PC-9 (cell line): ENCODE measurements around the gene HIC1. TPM values are rescaled to one million over a fixed set of nuclear protein-coding genes. Genes with fewer than 3 reads are reported as not detected.

ENCODE experiments used
- BruUV-seq: library from RNA; stranded (reverse); fragments of 400-500 nt; replicated peaks from 2 replicates; lab custom pipeline; 2021; lab: Mats Ljungman, UMichigan
- CTCF ChIA-PET: fragments of 300-600 bp; sonication (Branson Sonifier 250); formaldehyde crosslinking; loops from one replicate; lab custom pipeline; 2022; ENCODE audit warnings: antibody characterized with exemption; lab: Charles Lee
- POLR2A ChIA-PET: fragments of 300-600 bp; sonication (Branson Sonifier 250); formaldehyde crosslinking; loops from one replicate; lab custom pipeline; 2022; ENCODE audit warnings: antibody characterized with exemption; ENCODE audit not compliant: unreplicated experiment; lab: Charles Lee
- DNase-seq, 2 experiments: peaks; one replicate each; pipeline versions ENCODE4 v3.0.0 to v3.0.0-alpha.2; 2015 to 2022; ENCODE audit warnings: mixed read lengths in 1 of 2
- H2AFZ ChIP-seq: fragments of 200-600 bp; sonication (generic); 2 replicates; pipeline ENCODE4 v1.8.1; 2017; ENCODE audit warnings: antibody characterized with exemption
- H3F3A ChIP-seq: fragments of 200-600 bp; sonication (generic); 2 replicates; pipeline ENCODE4 v1.8.1; 2017; ENCODE audit warnings: antibody characterized with exemption, mild to moderate bottlenecking, low read depth; ENCODE audit not compliant: insufficient read depth
- H3K27ac ChIP-seq: fragments of 200-600 bp; sonication (generic); 2 replicates; pipeline ENCODE4 v1.6.1; 2016; ENCODE audit warnings: mixed run types
- H3K27me3 ChIP-seq: fragments of 200-600 bp; sonication (generic); 2 replicates; pipeline ENCODE4 v1.6.1; 2016; ENCODE audit warnings: low read depth, mixed run types; ENCODE audit not compliant: insufficient read depth
- H3K36me3 ChIP-seq: fragments of 200-600 bp; sonication (generic); 2 replicates; pipeline ENCODE4 v1.6.1; 2016; ENCODE audit warnings: low read depth, mixed run types
- H3K4me1 ChIP-seq: fragments of 200-600 bp; sonication (generic); replicated peaks from 2 replicates; pipeline ENCODE4 v1.6.1; 2016; ENCODE audit warnings: mixed run types; ENCODE audit not compliant: insufficient read depth
- H3K4me2 ChIP-seq: fragments of 200-600 bp; sonication (generic); 2 replicates; pipeline ENCODE4 v1.6.1; 2017; ENCODE audit warnings: mixed run types
- H3K4me3 ChIP-seq: fragments of 200-600 bp; sonication (generic); 2 replicates; pipeline ENCODE4 v1.6.1; 2016; ENCODE audit warnings: mixed run types
- H3K79me2 ChIP-seq: fragments of 200-600 bp; sonication (generic); 2 replicates; pipeline ENCODE4 v1.6.1; 2017; ENCODE audit warnings: low read depth, mixed run types
- H3K9me2 ChIP-seq: fragments of 200-600 bp; sonication (generic); 2 replicates; pipeline ENCODE4 v1.8.1; 2017; ENCODE audit warnings: mild to moderate bottlenecking; ENCODE audit not compliant: insufficient read depth
- H3K9me3 ChIP-seq: fragments of 200-600 bp; sonication (generic); 2 replicates; pipeline ENCODE4 v1.8.1; 2016; ENCODE audit warnings: low read depth; ENCODE audit not compliant: insufficient read depth
- H4K20me1 ChIP-seq: fragments of 200-600 bp; sonication (generic); 2 replicates; pipeline ENCODE4 v1.8.1; 2017; ENCODE audit not compliant: insufficient read depth
- CTCF ChIP-seq: fragments of 200-600 bp; sonication (generic); conservative IDR thresholded peaks from 2 replicates; pipeline ENCODE4 v1.6.1; 2017; ENCODE audit warnings: mixed run types, antibody characterized with exemption, mild to moderate bottlenecking, moderate library complexity
- EZH2 ChIP-seq: fragments of 200-600 bp; sonication (generic); IDR thresholded peaks from 2 replicates; pipeline ENCODE4 v1.8.0; 2017; ENCODE audit warnings: antibody characterized with exemption, low read depth
- intact Hi-C: fragments of 100-400 bp; cut with micrococcal nuclease; formaldehyde crosslinking; loops from one replicate; pipeline ENCODE4 v1.10.0; 2022; ENCODE audit not compliant: unreplicated experiment
- total RNA-seq: library from RNA; stranded (reverse); gene quantifications from 2 replicates; pipeline ENCODE4 v1.2.3, GENCODE V29; 2021

The HIC1 gene
- total RNA-seq, 1 experiment from 2014 or later: 0.63 TPM

- Histone ChIP-seq H3K27ac (no peak overlapping the region), H2AFZ (no peak overlapping the region), H3K27me3 (no peaks in the 10 kb centered on the region), H3K9me3 (no peaks in the 10 kb centered on the region), H3K4me2 (no peak overlapping the region), H3F3A (peaks cover 8% of the 10 kb centered on the region; the same call in 1 of the 2 replicates), H3K4me3 (no peak overlapping the region), H3K4me1 (no peaks in the 10 kb centered on the region), H3K79me2 (no peaks in the 10 kb centered on the region), H3K36me3 (no peaks in the 10 kb centered on the region), H4K20me1 (no peaks in the 10 kb centered on the region; the same call in 1 of the 2 replicates), H3K9me2 (no peaks in the 10 kb centered on the region)
- POLR2A ChIA-PET: no interaction called here
- TF ChIP-seq CTCF (no peak), EZH2 (no peak)
- BruUV-seq: no TSS peak
- DNase-seq: no peak
- intact Hi-C loops: no loop called here
- CTCF ChIA-PET: no interaction called here
Measured at GRCh38 chr17:2061441-2061958, 6.6 kb downstream of the HIC1 start.

- ChIA-PET POLR2A (no interaction called here), CTCF (no interaction called here)
- H3K4me2 ChIP-seq: no peak overlapping the region
- H2AFZ ChIP-seq: no peak overlapping the region
- no peaks in the 10 kb centered on the region for H3K9me2 ChIP-seq
- BruUV-seq: no TSS peak
- no peaks in the 10 kb centered on the region for H3K79me2 ChIP-seq
- H3K36me3 ChIP-seq: no peaks in the 10 kb centered on the region
- H3K9me3 ChIP-seq: no peaks in the 10 kb centered on the region
- DNase-seq: no peak
- intact Hi-C loops: no loop called here
- peaks cover 10% of the 10 kb centered on the region; the same call in 1 of the 2 replicates for H3F3A ChIP-seq
- TF ChIP-seq EZH2 (no peak), CTCF (no peak)
- H3K27ac ChIP-seq: no peak overlapping the region
- no peaks in the 10 kb centered on the region for H3K27me3 ChIP-seq
- H3K4me1 ChIP-seq: no peaks in the 10 kb centered on the region
- H4K20me1 ChIP-seq: no peaks in the 10 kb centered on the region; the same call in 1 of the 2 replicates
- H3K4me3 ChIP-seq: no peak overlapping the region
Measured at GRCh38 chr17:2062571-2063183, 7.8 kb downstream of the HIC1 start.

- intact Hi-C loops: no loop called here
- Histone ChIP-seq H3K27me3 (no peaks in the 10 kb centered on the region), H3K4me1 (no peaks in the 10 kb centered on the region), H3K4me2 (no peak overlapping the region), H2AFZ (no peak overlapping the region), H3K79me2 (no peaks in the 10 kb centered on the region), H3K9me3 (no peaks in the 10 kb centered on the region), H3K36me3 (no peaks in the 10 kb centered on the region), H3K27ac (no peak overlapping the region), H3F3A (peaks cover 10% of the 10 kb centered on the region; the same call in 1 of the 2 replicates), H3K4me3 (no peak overlapping the region), H4K20me1 (no peaks in the 10 kb centered on the region; the same call in 1 of the 2 replicates), H3K9me2 (no peaks in the 10 kb centered on the region)
- ChIA-PET CTCF (no interaction called here), POLR2A (interaction anchor here (0.6 kb wide), 1 partner anchor 172 kb away, joined by 3 read pairs; no protein-coding TSS in a partner anchor)
- BruUV-seq: no TSS peak
- TF ChIP-seq EZH2: no peak
- no peak for TF ChIP-seq CTCF
- no peak for DNase-seq
Measured at GRCh38 chr17:2063261-2064146, 8.6 kb downstream of the HIC1 start.
